ENCODE results near the gene LDLRAP1. TPM values are rescaled to one million over a fixed set of nuclear protein-coding genes. Genes with fewer than 3 reads are reported as not detected.

Gene LDLRAP1
- 10 to 100 TPM; 13.9 to 14.5 TPM for total RNA-seq
- polyA plus RNA-seq (2013, experiment 1 of 2), result 9.4 TPM
- polyA plus RNA-seq (2013, experiment 2 of 2), result 8.9 TPM
- long read RNA-seq, experiment 1, partial matches to known transcripts, result 0 of 3 reads
- long read RNA-seq, experiment 1, other reads (novel, unspliced or antisense), result 2 of 3 reads
- long read RNA-seq, experiment 2, transcript LDLRAP1-201 (9 exons, 2,940 nt), result major isoform, 19 of 30 reads
- long read RNA-seq, experiment 2, partial matches to known transcripts, result 2 of 30 reads
- long read RNA-seq, experiment 2, other reads (novel, unspliced or antisense), result 8 of 30 reads
- long read RNA-seq, experiment 3, transcript LDLRAP1-201 (9 exons, 2,940 nt), result major isoform, 134 of 171 reads
- long read RNA-seq, experiment 3, partial matches to known transcripts, result 3 of 171 reads
- long read RNA-seq, experiment 3, other reads (novel, unspliced or antisense), result 34 of 171 reads
- long read RNA-seq, experiment 4, partial matches to known transcripts, result 1 of 3 reads
- long read RNA-seq, experiment 4, other reads (novel, unspliced or antisense), result 1 of 3 reads

GRCh38 chr1:25543425-25544242 is at the start of gene LDLRAP1:
LDLRAP1 (plus strand) TSS chr1:25543606; CDS start chr1:25543699, 93 bp downstream.
- Histone ChIP-seq H3K4me3 (ENCODE audit: low read length) (peak within 1 kb of the TSS; percentile 76), H3K4me1 (ENCODE audit: control insufficient read depth, insufficient read depth, low read length) (no peaks in the 10 kb centered on the region), H3K36me3 (ENCODE audit: control insufficient read depth, insufficient read depth, low read length) (no peaks in the 10 kb centered on the region), H3K9me3 (ENCODE audit: control insufficient read depth, low read length) (no peaks in the 10 kb centered on the region), H3K27me3 (ENCODE audit: control insufficient read depth, insufficient read depth, low read length, poor library complexity, severe bottlenecking) (no peaks in the 10 kb centered on the region), H3K9ac (ENCODE audit: extremely low read depth, low read length, poor library complexity, severe bottlenecking) (peak within 1 kb of the TSS; percentile 41), H3K27ac (ENCODE audit: low read depth, low read length) (no peak within 1 kb of the TSS)
- Mint-ChIP-seq H3K27me3 (ENCODE audit: insufficient read depth) (peaks cover 5% of the 10 kb centered on the region), H3K4me3 (peak within 1 kb of the TSS; percentile 62), H3K36me3 (ENCODE audit: low read depth) (no peaks in the 10 kb centered on the region), H3K4me1 (peaks cover 5% of the 10 kb centered on the region), H3K27ac (no peak within 1 kb of the TSS), H3K9me3 (no peaks in the 10 kb centered on the region)
- 1 to 2% methylated on average over 25 to 99 of the region's 99 CpGs for WGBS, 2 experiments (ENCODE audit: insufficient coverage in 1 of 2, insufficient read length in 1 of 2)
- TF ChIP-seq CTCF (conservative IDR thresholded peaks at IDR 0.05), result no peak
- peak; percentile 91 for DNase-seq

DNA sequence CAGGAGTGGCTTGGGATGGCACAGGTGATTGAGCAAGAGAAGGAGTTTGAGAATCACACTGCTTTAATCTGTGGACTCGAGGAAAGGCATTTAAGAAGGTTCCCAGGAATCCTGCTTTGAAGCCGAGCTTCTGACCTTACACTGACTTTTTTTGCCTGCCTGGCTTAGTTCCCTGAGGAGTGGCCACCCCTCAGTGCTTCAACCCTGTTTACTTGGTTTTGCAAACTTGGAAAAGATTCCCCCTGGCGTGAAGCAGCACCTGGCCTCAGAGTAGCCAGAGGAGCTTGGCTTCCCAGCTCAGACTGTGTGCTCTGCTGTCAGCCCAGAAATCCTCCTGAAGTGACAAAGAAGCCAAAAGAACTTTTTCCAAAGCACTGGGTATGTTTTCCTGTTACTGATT is 48.5 kb upstream of the LDLRAP1 start:
- Histone ChIP-seq H3K27ac (ENCODE audit: low read depth, low read length) (no peak overlapping the region), H3K9me3 (ENCODE audit: control insufficient read depth, low read length) (no peaks in the 10 kb centered on the region), H3K4me1 (ENCODE audit: control insufficient read depth, insufficient read depth, low read length) (no peaks in the 10 kb centered on the region), H3K27me3 (ENCODE audit: control insufficient read depth, insufficient read depth, low read length, poor library complexity, severe bottlenecking) (no peaks in the 10 kb centered on the region), H3K9ac (ENCODE audit: extremely low read depth, low read length, poor library complexity, severe bottlenecking) (no peak overlapping the region), H3K36me3 (ENCODE audit: control insufficient read depth, insufficient read depth, low read length) (peaks cover 59% of the 10 kb centered on the region), H3K4me3 (ENCODE audit: low read length) (no peak overlapping the region)
- no peak for DNase-seq
- H3K36me3 Mint-ChIP-seq (ENCODE audit: low read depth), result peaks cover 52% of the 10 kb centered on the region
- WGBS, 2 experiments (ENCODE audit: insufficient coverage in 1 of 2, insufficient read length in 1 of 2), result 67 to 79% methylated on average over 3 of the region's 3 CpGs
- no peaks in the 10 kb centered on the region for H3K9me3 Mint-ChIP-seq
- H3K27me3 Mint-ChIP-seq (ENCODE audit: insufficient read depth), result no peaks in the 10 kb centered on the region
- no peak overlapping the region for H3K4me3 Mint-ChIP-seq
- TF ChIP-seq CTCF (conservative IDR thresholded peaks at IDR 0.05), result no peak
- no peaks in the 10 kb centered on the region for H3K4me1 Mint-ChIP-seq
- no peak overlapping the region for H3K27ac Mint-ChIP-seq

GRCh38 chr1:25500694-25501093 is 42.7 kb upstream of the LDLRAP1 start:
- Mint-ChIP-seq H3K27ac (no peak overlapping the region), H3K9me3 (no peaks in the 10 kb centered on the region), H3K27me3 (ENCODE audit: insufficient read depth) (no peaks in the 10 kb centered on the region), H3K36me3 (ENCODE audit: low read depth) (peaks cover 31% of the 10 kb centered on the region), H3K4me1 (peaks cover 5% of the 10 kb centered on the region), H3K4me3 (no peak overlapping the region)
- Histone ChIP-seq H3K9me3 (ENCODE audit: control insufficient read depth, low read length) (no peaks in the 10 kb centered on the region), H3K9ac (ENCODE audit: extremely low read depth, low read length, poor library complexity, severe bottlenecking) (no peak overlapping the region), H3K27ac (ENCODE audit: low read depth, low read length) (no peak overlapping the region), H3K27me3 (ENCODE audit: control insufficient read depth, insufficient read depth, low read length, poor library complexity, severe bottlenecking) (no peaks in the 10 kb centered on the region), H3K36me3 (ENCODE audit: control insufficient read depth, insufficient read depth, low read length) (peaks cover 35% of the 10 kb centered on the region), H3K4me3 (ENCODE audit: low read length) (no peak overlapping the region), H3K4me1 (ENCODE audit: control insufficient read depth, insufficient read depth, low read length) (no peaks in the 10 kb centered on the region)
- DNase-seq, result no peak
- 91 to 100% methylated on average over 1 of the region's 1 CpG for WGBS, 2 experiments (ENCODE audit: insufficient coverage in 1 of 2, insufficient read length in 1 of 2)
- TF ChIP-seq CTCF (conservative IDR thresholded peaks at IDR 0.05), result no peak
